Trophoblast cell (in vitro differentiated cells and primary cell): ENCODE results near the gene CA14.

Source experiments
- DNase-seq, 2 donors: peaks; one replicate each; pipeline ENCODE4 v3.0.0-alpha.2; 2016
- H2AFZ ChIP-seq: 2 replicates; pipeline ENCODE4 v1.6.1; 2013; ENCODE audit warnings: low read length, moderate library complexity, mild to moderate bottlenecking; ENCODE audit not compliant: insufficient read depth, poor library complexity
- H2AK5ac ChIP-seq: 2 replicates; pipeline ENCODE4 v1.6.1; 2013; ENCODE audit warnings: mild to moderate bottlenecking, low read length
- H2BK120ac ChIP-seq: 2 replicates; pipeline ENCODE4 v1.6.1; 2013; ENCODE audit warnings: low read length, mild to moderate bottlenecking, moderate library complexity; ENCODE audit not compliant: insufficient read depth, poor library complexity
- H2BK12ac ChIP-seq: 2 replicates; pipeline ENCODE4 v1.6.1; 2013; ENCODE audit warnings: mild to moderate bottlenecking, low read length, moderate library complexity
- H2BK5ac ChIP-seq: 2 replicates; pipeline ENCODE4 v1.6.1; 2013; ENCODE audit warnings: low read length, low read depth, moderate library complexity, mild to moderate bottlenecking; ENCODE audit not compliant: poor library complexity
- H3K14ac ChIP-seq: 2 replicates; pipeline ENCODE4 v1.6.1; 2013; ENCODE audit warnings: mild to moderate bottlenecking, low read length
- H3K18ac ChIP-seq: 2 replicates; pipeline ENCODE4 v1.6.1; 2013; ENCODE audit warnings: mild to moderate bottlenecking, low read length
- H3K23ac ChIP-seq: 2 replicates; pipeline ENCODE4 v1.6.1; 2013; ENCODE audit warnings: low read length
- H3K27ac ChIP-seq: 2 replicates; pipeline ENCODE4 v1.5.1; 2013; ENCODE audit warnings: low read depth, mild to moderate bottlenecking, inconsistent platforms, low read length, moderate library complexity
- H3K27me3 ChIP-seq: 2 replicates; pipeline ENCODE4 v1.6.1; 2013; ENCODE audit warnings: inconsistent platforms, mild to moderate bottlenecking, low read length, moderate library complexity; ENCODE audit not compliant: insufficient read depth
- H3K36me3 ChIP-seq, 2 experiments: 1 replicate in 1 of 2; 2 replicates in 1 of 2; pipeline ENCODE4 v1.6.1; 2013; ENCODE audit warnings: low read length in 2 of 2, mild to moderate bottlenecking in 2 of 2, moderate library complexity in 1 of 2; ENCODE audit not compliant: insufficient read depth in 2 of 2, control insufficient read depth in 1 of 2
- H3K4ac ChIP-seq: 2 replicates; pipeline ENCODE4 v1.6.1; 2013; ENCODE audit warnings: low read depth, mild to moderate bottlenecking, low read length, moderate library complexity
- H3K4me1 ChIP-seq, 2 experiments: 1 replicate in 1 of 2; 2 replicates in 1 of 2; pipeline ENCODE4 v1.6.1; 2013; ENCODE audit warnings: low read length in 2 of 2, mild to moderate bottlenecking in 2 of 2, moderate library complexity in 1 of 2; ENCODE audit not compliant: insufficient read depth in 2 of 2, control insufficient read depth in 1 of 2
- H3K4me2 ChIP-seq: 2 replicates; pipeline ENCODE4 v1.6.1; 2013; ENCODE audit warnings: inconsistent platforms, mild to moderate bottlenecking, low read length, moderate library complexity
- H3K4me3 ChIP-seq: 2 replicates; pipeline ENCODE4 v1.5.1; 2013; ENCODE audit warnings: mild to moderate bottlenecking, low read depth, low read length, inconsistent platforms
- H3K79me1 ChIP-seq: one replicate; pipeline ENCODE4 v1.6.1; 2013; ENCODE audit warnings: low read length
- H3K79me2 ChIP-seq: 2 replicates; pipeline ENCODE4 v1.6.1; 2013; ENCODE audit warnings: low read length, mild to moderate bottlenecking; ENCODE audit not compliant: control insufficient read depth, insufficient read depth, poor library complexity
- H3K9ac ChIP-seq: 2 replicates; pipeline ENCODE4 v1.6.1; 2013; ENCODE audit warnings: mild to moderate bottlenecking, low read length
- H3K9me3 ChIP-seq: 2 replicates; pipeline ENCODE4 v1.6.1; 2013; ENCODE audit warnings: low read depth, mild to moderate bottlenecking, control low read depth, inconsistent platforms, low read length; ENCODE audit not compliant: insufficient read depth
- H4K12ac ChIP-seq: 2 replicates; pipeline ENCODE4 v1.6.1; 2013; ENCODE audit warnings: low read depth, mild to moderate bottlenecking, low read length, moderate library complexity
- H4K8ac ChIP-seq: 2 replicates; pipeline ENCODE4 v1.6.1; 2013; ENCODE audit warnings: low read depth, mild to moderate bottlenecking, low read length, moderate library complexity
- H4K91ac ChIP-seq: one replicate; pipeline ENCODE4 v1.6.1; 2013; ENCODE audit warnings: low read depth, mild to moderate bottlenecking, low read length, moderate library complexity
- WGBS: extraction: QIAGEN DNeasy Blood & Tissue Kit; methylation state at CpG from one replicate; pipeline ENCODE4 v1.1.7; 2013; ENCODE audit warnings: missing lambda C conversion rate; ENCODE audit not compliant: insufficient read length, insufficient coverage; ENCODE audit errors: extremely low coverage; 5-methylcytosine and 5-hydroxymethylcytosine counted together

Gene CA14

GRCh38 chr1:150221552-150221951 is 36.0 kb upstream of the CA14 start:
- H3K79me1 ChIP-seq = no peaks in the 10 kb centered on the region
- no peak overlapping the region for H2AK5ac ChIP-seq
- WGBS = no CpG with 5 or more reads among the region's 2 CpGs
- H3K27ac ChIP-seq = no peak overlapping the region
- H2BK12ac ChIP-seq = no peak overlapping the region
- H3K36me3 ChIP-seq = peaks cover 20 to 24% of the 10 kb centered on the region in 2 experiments
- no peaks in the 10 kb centered on the region for H3K79me2 ChIP-seq
- no peaks in the 10 kb centered on the region for H3K27me3 ChIP-seq
- no peak overlapping the region for H3K9ac ChIP-seq
- no peak overlapping the region for H4K12ac ChIP-seq
- H3K4me1 ChIP-seq = no peaks in the 10 kb centered on the region
- H3K4me3 ChIP-seq = no peak overlapping the region
- no peak overlapping the region for H3K4ac ChIP-seq
- no peak overlapping the region for H3K4me2 ChIP-seq
- no peak overlapping the region for H3K14ac ChIP-seq
- no peak overlapping the region for H2BK5ac ChIP-seq
- H2BK120ac ChIP-seq = no peak overlapping the region
- DNase-seq = peak in 1 of 2 donors; percentile 47
- H3K18ac ChIP-seq = no peak overlapping the region
- no peaks in the 10 kb centered on the region for H3K9me3 ChIP-seq
- no peak overlapping the region for H2AFZ ChIP-seq
- H3K23ac ChIP-seq = no peak overlapping the region
- no peak overlapping the region for H4K8ac ChIP-seq
- H4K91ac ChIP-seq = no peak overlapping the region

- Histone ChIP-seq H3K79me1 (no peaks in the 10 kb centered on the region), H3K4me3 (no peak overlapping the region), H3K27ac (no peak overlapping the region), H3K4me1 (no peaks in the 10 kb centered on the region), H2AK5ac (no peak overlapping the region), H3K14ac (no peak overlapping the region), H3K4me2 (no peak overlapping the region), H3K18ac (no peak overlapping the region), H3K23ac (no peak overlapping the region), H3K4ac (no peak overlapping the region), H3K79me2 (no peaks in the 10 kb centered on the region), H3K9ac (no peak overlapping the region), H4K91ac (no peak overlapping the region), H4K12ac (no peak overlapping the region), H2AFZ (no peak overlapping the region), H2BK12ac (no peak overlapping the region), H3K36me3 (peaks cover 23 to 32% of the 10 kb centered on the region in 2 experiments), H4K8ac (no peak overlapping the region), H3K27me3 (no peaks in the 10 kb centered on the region), H2BK120ac (no peak overlapping the region), H3K9me3 (no peaks in the 10 kb centered on the region), H2BK5ac (no peak overlapping the region)
- no CpG with 5 or more reads among the region's 1 CpG for WGBS
- no peak for DNase-seq
These were observed 32.6 kb upstream of the CA14 start for GRCh38 chr1:150224983-150225382.

- no peaks in the 10 kb centered on the region for H3K4me1 ChIP-seq
- H4K91ac ChIP-seq = no peak overlapping the region
- H3K9me3 ChIP-seq = no peaks in the 10 kb centered on the region
- H3K14ac ChIP-seq = no peak overlapping the region
- H3K9ac ChIP-seq = no peak overlapping the region
- H2BK5ac ChIP-seq = no peak overlapping the region
- H2BK120ac ChIP-seq = no peak overlapping the region
- H3K4me2 ChIP-seq = no peak overlapping the region
- H2BK12ac ChIP-seq = no peak overlapping the region
- H3K27me3 ChIP-seq = no peaks in the 10 kb centered on the region
- H3K4me3 ChIP-seq = no peak overlapping the region
- H4K8ac ChIP-seq = no peak overlapping the region
- H3K79me1 ChIP-seq = no peaks in the 10 kb centered on the region
- no peaks in the 10 kb centered on the region for H3K79me2 ChIP-seq
- H3K27ac ChIP-seq = no peak overlapping the region
- WGBS = no CpG with 5 or more reads among the region's 1 CpG
- H3K4ac ChIP-seq = no peak overlapping the region
- H2AK5ac ChIP-seq = no peak overlapping the region
- no peak for DNase-seq
- no peak overlapping the region for H3K23ac ChIP-seq
- no peak overlapping the region for H4K12ac ChIP-seq
- H2AFZ ChIP-seq = no peak overlapping the region
- H3K18ac ChIP-seq = no peak overlapping the region
- peaks cover 23 to 32% of the 10 kb centered on the region in 2 experiments for H3K36me3 ChIP-seq
These were observed 32.0 kb upstream of the CA14 start for GRCh38 chr1:150225546-150225945.

DNA sequence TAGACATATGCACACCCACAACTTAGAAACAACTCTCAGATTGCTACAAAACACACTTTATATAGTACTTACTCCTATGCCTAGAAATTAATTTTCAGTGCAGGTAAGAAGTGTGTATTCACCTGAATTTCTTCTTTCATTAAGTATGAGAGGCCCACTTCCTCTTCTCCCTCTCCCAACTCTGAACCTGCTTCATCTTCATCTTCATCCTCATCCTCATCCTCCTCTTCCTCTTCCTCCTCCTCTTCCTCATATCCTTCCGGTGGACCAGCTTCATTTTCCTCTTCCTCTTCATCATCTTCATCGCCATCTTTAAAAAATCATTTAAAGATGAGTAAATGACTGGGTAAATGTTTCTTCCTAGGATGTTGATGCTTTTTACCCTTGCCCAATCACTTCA is 31.1 kb upstream of the CA14 start:
- no peak overlapping the region for H2AK5ac ChIP-seq
- no peaks in the 10 kb centered on the region for H3K4me1 ChIP-seq
- H3K4me2 ChIP-seq = no peak overlapping the region
- H2AFZ ChIP-seq = no peak overlapping the region
- H3K18ac ChIP-seq = no peak overlapping the region
- H3K23ac ChIP-seq = no peak overlapping the region
- H3K9ac ChIP-seq = no peak overlapping the region
- no peak overlapping the region for H3K4ac ChIP-seq
- H3K27ac ChIP-seq = no peak overlapping the region
- no peak overlapping the region for H2BK120ac ChIP-seq
- H2BK12ac ChIP-seq = no peak overlapping the region
- H3K79me1 ChIP-seq = no peaks in the 10 kb centered on the region
- no peak overlapping the region for H4K12ac ChIP-seq
- H3K27me3 ChIP-seq = no peaks in the 10 kb centered on the region
- no peak overlapping the region for H4K8ac ChIP-seq
- no peak overlapping the region for H3K4me3 ChIP-seq
- no peak overlapping the region for H2BK5ac ChIP-seq
- DNase-seq = no peak
- H3K9me3 ChIP-seq = no peaks in the 10 kb centered on the region
- no peaks in the 10 kb centered on the region for H3K79me2 ChIP-seq
- H3K14ac ChIP-seq = no peak overlapping the region
- peaks cover 25 to 31% of the 10 kb centered on the region in 2 experiments for H3K36me3 ChIP-seq
- no peak overlapping the region for H4K91ac ChIP-seq
- WGBS = 100% methylated on average over 1 of the region's 2 CpGs
